GM12875 (cell line): ENCODE measurements around the gene TMEM119.

Experiments used
- H3K4me3 ChIP-seq: one replicate; pipeline ENCODE4 v1.5.1; 2011; ENCODE audit warnings: low read depth, low read length, control low read depth
- CTCF ChIP-seq: IDR thresholded peaks from 2 replicates; pipeline ENCODE4 v1.5.1; 2011; ENCODE audit warnings: low read depth, mild to moderate bottlenecking, control low read depth, inconsistent platforms, low read length, moderate library complexity, borderline replicate concordance; ENCODE audit not compliant: insufficient read depth

The TMEM119 gene

GRCh38 chr12:108611884-108612415, 14.1 kb upstream of the TMEM119 start:
- peak; percentile 61; the same call in 1 of the 2 replicates for TF ChIP-seq CTCF
- H3K4me3 ChIP-seq: no peak overlapping the region

- no peak overlapping the region for H3K4me3 ChIP-seq
- TF ChIP-seq CTCF: no peak
Measured at GRCh38 chr12:108610856-108611605, 13.1 kb upstream of the TMEM119 start.

GRCh38 chr12:108610336-108610815, 12.5 kb upstream of the TMEM119 start:
- no peak for TF ChIP-seq CTCF

GRCh38 chr12:108609537-108610335, 11.9 kb upstream of the TMEM119 start:
- H3K4me3 ChIP-seq: no peak overlapping the region
- TF ChIP-seq CTCF: no peak

More at GRCh38 chr12:108610336-108610815, 12.5 kb upstream of the TMEM119 start:
- H3K4me3 ChIP-seq: no peak overlapping the region

GRCh38 chr12:108608616-108609015, 10.7 kb upstream of the TMEM119 start:
- H3K4me3 ChIP-seq: no peak overlapping the region
- TF ChIP-seq CTCF: no peak

- no peak overlapping the region for H3K4me3 ChIP-seq
- no peak for TF ChIP-seq CTCF
Measured at GRCh38 chr12:108607981-108608600, 10.2 kb upstream of the TMEM119 start.
